ENCODE results near the gene ASB8.

ASB8 gene

GRCh38 chr12:48198985-48199384 lies 41.7 kb upstream of the ASB8 start:
- Histone ChIP-seq H3K4me1 (ENCODE audit: control extremely low read depth in 1 of 4, control insufficient read depth in 4 of 4, insufficient read depth in 4 of 4, low read length in 3 of 4) (peaks cover 9 to 35% (median 34%) of the 10 kb centered on the region in 4 experiments), H3K9me3 (ENCODE audit: control extremely low read depth in 1 of 5, control insufficient read depth in 4 of 5, insufficient read depth in 2 of 5, low read depth in 1 of 5, low read length in 4 of 5) (peaks cover 0 to 21% (median 7%) of the 10 kb centered on the region in 5 experiments), H3K4me3 (ENCODE audit: control insufficient read depth in 1 of 7, extremely low read depth in 1 of 7, insufficient read depth in 4 of 7, low read depth in 2 of 7, low read length in 6 of 7) (peak overlapping the region; percentile 77 to 99 (median 87)), H3K27me3 (replicated peaks in 2 of 5; ENCODE audit: control insufficient read depth in 4 of 5, insufficient read depth in 5 of 5, low read length in 4 of 5) (no peaks in the 10 kb centered on the region), H3K36me3 (ENCODE audit: control insufficient read depth in 4 of 4, insufficient read depth in 4 of 4, low read length in 3 of 4) (peaks cover 0 to 2% (median 0%) of the 10 kb centered on the region in 4 experiments), H3K27ac (ENCODE audit: insufficient read depth in 1 of 2, low read depth in 1 of 2, low read length in 2 of 2, poor library complexity in 1 of 2, severe bottlenecking in 2 of 2) (peak overlapping the region; percentile 93 to 98)
- 38% methylated on average over 4 of the region's 10 CpGs for WGBS (ENCODE audit: insufficient coverage)
- ChIA-PET CTCF (interaction anchor here (1.6 to 2.8 kb wide), 3 partner anchors 10 to 13 kb away, joined by 5 to 37 read pairs (median 15); no protein-coding TSS in a partner anchor), POLR2A (interaction anchor here (0.9 to 1.3 kb wide), 2 partner anchors 14 kb away, joined by 5 read pairs; no protein-coding TSS in a partner anchor)
- DNase-seq = no peak

DNA sequence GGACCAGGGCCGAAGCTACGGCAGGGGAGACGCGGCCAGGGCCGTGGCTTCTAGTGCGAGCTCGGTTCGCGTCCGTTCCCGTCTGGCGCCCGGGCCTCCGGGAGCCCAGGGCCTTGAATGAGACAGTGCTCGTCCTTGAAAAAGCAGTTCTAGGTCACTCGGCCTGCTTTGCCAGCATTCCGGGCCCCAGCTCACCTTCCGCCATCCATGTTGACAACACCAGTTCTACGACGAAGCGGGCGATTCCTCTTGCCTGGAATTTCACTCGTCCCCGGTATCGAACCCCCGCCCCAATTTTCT lies 41.3 kb upstream of the ASB8 start:
- no peak for DNase-seq
- POLR2A ChIA-PET = interaction anchor here (0.8 to 1.3 kb wide), 3 partner anchors 14 to 1113 kb away, joined by 3 to 5 read pairs (median 5); no protein-coding TSS in a partner anchor
- 6% methylated on average over 26 of the region's 26 CpGs for WGBS (ENCODE audit: insufficient coverage)
- Histone ChIP-seq H3K36me3 (ENCODE audit: control insufficient read depth in 4 of 4, insufficient read depth in 4 of 4, low read length in 3 of 4) (peaks cover 0 to 2% (median 0%) of the 10 kb centered on the region in 4 experiments), H3K4me3 (ENCODE audit: control insufficient read depth in 1 of 7, extremely low read depth in 1 of 7, insufficient read depth in 4 of 7, low read depth in 2 of 7, low read length in 6 of 7) (peak overlapping the region; percentile 77 to 99 (median 87)), H3K4me1 (ENCODE audit: control extremely low read depth in 1 of 4, control insufficient read depth in 4 of 4, insufficient read depth in 4 of 4, low read length in 3 of 4) (peaks cover 9 to 35% (median 34%) of the 10 kb centered on the region in 4 experiments), H3K9me3 (ENCODE audit: control extremely low read depth in 1 of 5, control insufficient read depth in 4 of 5, insufficient read depth in 2 of 5, low read depth in 1 of 5, low read length in 4 of 5) (peaks cover 0 to 17% (median 7%) of the 10 kb centered on the region in 5 experiments), H3K27ac (ENCODE audit: insufficient read depth in 1 of 2, low read depth in 1 of 2, low read length in 2 of 2, poor library complexity in 1 of 2, severe bottlenecking in 2 of 2) (peak overlapping the region; percentile 93 to 98), H3K27me3 (replicated peaks in 2 of 5; ENCODE audit: control insufficient read depth in 4 of 5, insufficient read depth in 5 of 5, low read length in 4 of 5) (no peaks in the 10 kb centered on the region)
- CTCF ChIA-PET = interaction anchor here (1.6 to 2.8 kb wide), 3 partner anchors 11 to 16 kb away, joined by 6 to 37 read pairs (median 15); no protein-coding TSS in a partner anchor

DNA sequence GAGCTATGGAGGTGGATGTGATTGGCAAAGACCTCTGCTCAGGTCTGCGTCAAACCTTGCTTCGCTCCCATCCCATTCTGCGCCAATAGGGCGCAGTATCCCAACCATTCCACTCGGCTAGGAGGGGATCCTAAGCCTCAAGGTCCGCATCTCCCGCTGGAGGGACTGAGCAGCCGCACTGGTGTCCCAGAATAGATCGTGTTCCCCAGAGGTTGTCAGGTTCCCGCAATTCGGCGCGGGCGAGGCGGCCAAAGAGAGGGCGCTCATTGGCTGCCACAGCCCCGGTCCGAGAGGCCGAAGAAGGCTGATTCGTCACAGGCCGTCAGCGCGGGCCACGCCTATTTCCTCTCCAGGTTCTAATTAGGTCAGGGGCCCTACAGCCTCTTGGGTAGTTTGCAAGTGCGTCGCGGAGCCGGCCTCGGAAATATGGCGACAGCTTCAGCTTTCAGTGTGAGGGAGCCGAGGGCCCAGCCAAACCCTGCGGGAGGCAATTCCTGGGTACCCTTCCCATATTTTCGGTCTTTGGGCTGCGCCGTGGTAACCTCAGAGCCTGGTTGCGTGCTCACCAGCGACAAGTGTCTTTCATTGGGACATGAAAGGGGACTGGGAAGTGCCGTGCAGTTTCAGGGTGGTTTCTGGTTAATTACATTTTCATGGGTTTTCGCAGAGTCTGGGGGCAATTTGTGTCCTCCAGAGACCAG lies 40.8 kb upstream of the ASB8 start:
- ChIA-PET POLR2A (interaction anchor here (0.8 to 0.9 kb wide), 2 partner anchors 14 to 1114 kb away, joined by 3 to 5 read pairs; no protein-coding TSS in a partner anchor), CTCF (interaction anchor here (1.4 to 2.8 kb wide), 4 partner anchors 11 to 41 kb away, joined by 3 to 37 read pairs (median 10); no protein-coding TSS in a partner anchor)
- Histone ChIP-seq H3K4me1 (ENCODE audit: control extremely low read depth in 1 of 4, control insufficient read depth in 4 of 4, insufficient read depth in 4 of 4, low read length in 3 of 4) (peaks cover 9 to 35% (median 34%) of the 10 kb centered on the region in 4 experiments), H3K4me3 (ENCODE audit: control insufficient read depth in 1 of 7, extremely low read depth in 1 of 7, insufficient read depth in 4 of 7, low read depth in 2 of 7, low read length in 6 of 7) (peak overlapping the region; percentile 77 to 99 (median 87)), H3K9me3 (ENCODE audit: control extremely low read depth in 1 of 5, control insufficient read depth in 4 of 5, insufficient read depth in 2 of 5, low read depth in 1 of 5, low read length in 4 of 5) (peaks cover 0 to 12% (median 5%) of the 10 kb centered on the region in 5 experiments), H3K27me3 (replicated peaks in 2 of 5; ENCODE audit: control insufficient read depth in 4 of 5, insufficient read depth in 5 of 5, low read length in 4 of 5) (no peaks in the 10 kb centered on the region), H3K27ac (ENCODE audit: insufficient read depth in 1 of 2, low read depth in 1 of 2, low read length in 2 of 2, poor library complexity in 1 of 2, severe bottlenecking in 2 of 2) (peak overlapping the region; percentile 93 to 98), H3K36me3 (ENCODE audit: control insufficient read depth in 4 of 4, insufficient read depth in 4 of 4, low read length in 3 of 4) (peaks cover 0 to 2% (median 0%) of the 10 kb centered on the region in 4 experiments)
- DNase-seq = peak; percentile 93 to 94 (median 94)
- under 1% methylated on average over 37 of the region's 39 CpGs for WGBS (ENCODE audit: insufficient coverage)

GRCh38 chr12:48197549-48197970 lies 40.2 kb upstream of the ASB8 start:
- Histone ChIP-seq H3K9me3 (ENCODE audit: control extremely low read depth in 1 of 5, control insufficient read depth in 4 of 5, insufficient read depth in 2 of 5, low read depth in 1 of 5, low read length in 4 of 5) (peaks cover 0 to 6% (median 0%) of the 10 kb centered on the region in 5 experiments), H3K27ac (ENCODE audit: insufficient read depth in 1 of 2, low read depth in 1 of 2, low read length in 2 of 2, poor library complexity in 1 of 2, severe bottlenecking in 2 of 2) (peak overlapping the region in 1 of 2 experiments; percentile 98), H3K27me3 (replicated peaks in 2 of 5; ENCODE audit: control insufficient read depth in 4 of 5, insufficient read depth in 5 of 5, low read length in 4 of 5) (no peaks in the 10 kb centered on the region), H3K4me1 (ENCODE audit: control extremely low read depth in 1 of 4, control insufficient read depth in 4 of 4, insufficient read depth in 4 of 4, low read length in 3 of 4) (peaks cover 9 to 35% (median 34%) of the 10 kb centered on the region in 4 experiments), H3K4me3 (ENCODE audit: control insufficient read depth in 1 of 7, extremely low read depth in 1 of 7, insufficient read depth in 4 of 7, low read depth in 2 of 7, low read length in 6 of 7) (peak overlapping the region; percentile 77 to 99 (median 87)), H3K36me3 (ENCODE audit: control insufficient read depth in 4 of 4, insufficient read depth in 4 of 4, low read length in 3 of 4) (no peaks in the 10 kb centered on the region)
- DNase-seq = peak; percentile 50 to 70 (median 62)
- POLR2A ChIA-PET = interaction anchor here (0.8 kb wide), 1 partner anchor 1114 kb away, joined by 3 read pairs; no protein-coding TSS in a partner anchor
- 0% methylated on average over 8 of the region's 10 CpGs for WGBS (ENCODE audit: insufficient coverage)
- CTCF ChIA-PET = interaction anchor here (0.8 to 2.8 kb wide), 5 partner anchors 10 to 45 kb away, joined by 3 to 37 read pairs (median 3); no protein-coding TSS in a partner anchor

DNA sequence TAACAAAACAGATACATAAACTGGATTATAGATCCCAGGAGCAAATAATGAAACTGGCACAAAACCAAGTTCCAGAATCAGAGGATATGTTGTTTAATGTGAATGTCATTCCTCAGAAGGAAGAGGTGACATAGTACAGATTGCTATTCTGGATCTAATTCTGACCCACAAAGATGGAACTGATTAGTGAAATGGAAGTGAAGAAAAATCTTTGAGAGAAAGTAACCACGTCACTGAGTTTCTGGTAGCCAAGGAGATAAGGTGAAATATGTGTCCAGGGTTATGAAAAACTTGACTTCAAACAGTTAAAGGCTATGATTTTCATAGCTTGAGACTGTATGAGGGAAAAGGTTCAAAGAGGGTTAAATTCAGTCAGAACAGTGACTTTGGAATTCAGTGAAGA lies 37.5 kb upstream of the ASB8 start:
- Histone ChIP-seq H3K36me3 (ENCODE audit: control insufficient read depth in 4 of 4, insufficient read depth in 4 of 4, low read length in 3 of 4) (no peaks in the 10 kb centered on the region), H3K27ac (ENCODE audit: insufficient read depth in 1 of 2, low read depth in 1 of 2, low read length in 2 of 2, poor library complexity in 1 of 2, severe bottlenecking in 2 of 2) (no peak overlapping the region), H3K4me1 (ENCODE audit: control extremely low read depth in 1 of 4, control insufficient read depth in 4 of 4, insufficient read depth in 4 of 4, low read length in 3 of 4) (peaks cover 8 to 25% (median 23%) of the 10 kb centered on the region in 4 experiments), H3K27me3 (replicated peaks in 2 of 5; ENCODE audit: control insufficient read depth in 4 of 5, insufficient read depth in 5 of 5, low read length in 4 of 5) (no peaks in the 10 kb centered on the region), H3K4me3 (ENCODE audit: control insufficient read depth in 1 of 7, extremely low read depth in 1 of 7, insufficient read depth in 4 of 7, low read depth in 2 of 7, low read length in 6 of 7) (no peak overlapping the region), H3K9me3 (ENCODE audit: control extremely low read depth in 1 of 5, control insufficient read depth in 4 of 5, insufficient read depth in 2 of 5, low read depth in 1 of 5, low read length in 4 of 5) (no peaks in the 10 kb centered on the region)
- ChIA-PET CTCF (interaction anchor here (1.0 to 1.4 kb wide), 2 partner anchors 9 to 92 kb away, joined by 3 to 6 read pairs; no protein-coding TSS in a partner anchor), POLR2A (no interaction called here)
- DNase-seq = no peak
- 75% methylated on average over 1 of the region's 1 CpG for WGBS (ENCODE audit: insufficient coverage)

GRCh38 chr12:48193623-48194022 lies 36.3 kb upstream of the ASB8 start:
- peaks cover 0 to 13% (median 12%) of the 10 kb centered on the region in 4 experiments for H3K4me1 ChIP-seq (ENCODE audit: control extremely low read depth in 1 of 4, control insufficient read depth in 4 of 4, insufficient read depth in 4 of 4, low read length in 3 of 4)
- ChIA-PET CTCF (interaction anchor here (0.6 to 1.3 kb wide), 4 partner anchors 9 to 451 kb away, joined by 3 read pairs; no protein-coding TSS in a partner anchor), POLR2A (no interaction called here)
- no peaks in the 10 kb centered on the region for H3K9me3 ChIP-seq (ENCODE audit: control extremely low read depth in 1 of 5, control insufficient read depth in 4 of 5, insufficient read depth in 2 of 5, low read depth in 1 of 5, low read length in 4 of 5)
- H3K27ac ChIP-seq (ENCODE audit: insufficient read depth in 1 of 2, low read depth in 1 of 2, low read length in 2 of 2, poor library complexity in 1 of 2, severe bottlenecking in 2 of 2) = no peak overlapping the region
- H3K4me3 ChIP-seq (ENCODE audit: control insufficient read depth in 1 of 7, extremely low read depth in 1 of 7, insufficient read depth in 4 of 7, low read depth in 2 of 7, low read length in 6 of 7) = no peak overlapping the region
- WGBS (ENCODE audit: insufficient coverage) = 91% methylated on average over 2 of the region's 2 CpGs
- peak in 1 of 3 donors; percentile 37 for DNase-seq
- no peaks in the 10 kb centered on the region for H3K36me3 ChIP-seq (ENCODE audit: control insufficient read depth in 4 of 4, insufficient read depth in 4 of 4, low read length in 3 of 4)
- H3K27me3 ChIP-seq (replicated peaks in 2 of 5; ENCODE audit: control insufficient read depth in 4 of 5, insufficient read depth in 5 of 5, low read length in 4 of 5) = no peaks in the 10 kb centered on the region
